Measurements from ENCODE around the gene TMEM245. TPM values are rescaled to one million over a fixed set of nuclear protein-coding genes. Genes with fewer than 3 reads are reported as not detected.

TMEM245 gene
- total RNA-seq, 1 experiment from 2014 or later, result 34.8 TPM

DNA sequence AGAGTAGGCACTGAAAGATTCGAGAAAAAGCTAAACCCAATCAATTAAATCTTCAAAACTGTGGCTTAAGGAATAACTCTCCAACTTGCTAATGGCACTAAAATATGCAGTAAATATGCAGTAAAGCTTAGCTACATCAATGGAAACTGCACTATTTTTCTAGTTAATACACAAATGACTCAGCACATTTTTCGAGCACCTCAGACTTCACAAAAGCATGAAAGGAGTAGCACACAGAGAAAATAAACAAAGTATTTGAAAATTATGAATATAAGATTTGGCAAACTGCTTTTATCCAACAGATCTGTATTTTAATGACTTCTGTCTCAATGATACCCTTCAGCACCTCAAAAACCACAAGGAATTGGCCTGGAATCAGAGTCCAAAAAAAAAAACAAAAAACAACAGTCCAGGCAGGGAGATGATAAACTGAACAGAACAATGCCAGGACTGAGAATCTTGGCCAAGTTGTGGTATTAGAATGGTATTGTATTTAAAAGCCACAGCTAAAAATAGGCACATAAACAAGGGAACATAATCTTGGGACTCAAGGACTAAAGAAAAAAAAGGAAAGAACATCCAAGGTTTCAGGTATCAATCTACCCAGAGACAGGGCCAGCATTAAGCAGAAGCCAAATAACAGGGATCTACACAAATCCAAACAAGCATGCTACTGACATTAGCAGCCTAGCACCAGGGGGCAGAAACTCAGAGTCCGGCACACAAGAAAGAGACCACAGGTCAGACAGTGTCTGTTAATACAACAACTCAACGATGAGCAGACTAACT lies 21.4 kb downstream of the TMEM245 start:
- ChIA-PET POLR2A (no interaction called here), RAD21 (ENCODE audit: low non-redundant PET in 1 of 2, low total read pairs in 2 of 2, uncharacterized antibody in 2 of 2, unreplicated experiment in 2 of 2) (no interaction called here), CTCF (no interaction called here)
- H3K4me1 ChIP-seq (ENCODE audit: control insufficient read depth in 1 of 2, insufficient read depth in 2 of 2, low read length in 2 of 2), result peaks cover 45 to 47% of the 10 kb centered on the region in 2 experiments
- BruUV-seq (replicated peaks), result no TSS peak
- DNase-seq (ENCODE audit: low read depth, low spot score), result no peak
- no peaks in the 10 kb centered on the region for H3K9me2 ChIP-seq (ENCODE audit: insufficient read depth)
- peaks cover 95% of the 10 kb centered on the region for H3K79me2 ChIP-seq (ENCODE audit: insufficient read depth, low read length)
- intact Hi-C loops (cut with micrococcal nuclease), result no loop called here
- H3K9ac ChIP-seq (ENCODE audit: low read length), result no peak overlapping the region
- H3K27ac ChIP-seq (ENCODE audit: low read depth, low read length), result peak overlapping the region; percentile 52; the same call in 1 of the 2 replicates
- no peak overlapping the region for H2AFZ ChIP-seq (ENCODE audit: low read depth, low read length, poor library complexity, severe bottlenecking)
- 0 out of 2 replicates have a peak, but pooled peaks cover 5% of the 10 kb centered on the region for H4K20me1 ChIP-seq (ENCODE audit: insufficient read depth)
- H3K9me3 ChIP-seq (ENCODE audit: control insufficient read depth in 1 of 2, insufficient read depth in 1 of 2, low read depth in 1 of 2, low read length in 2 of 2), result no peaks in the 10 kb centered on the region
- peaks cover 0 to 2% of the 10 kb centered on the region in 2 experiments; a peak in 1 of 4 replicates for H3K36me3 ChIP-seq (ENCODE audit: control insufficient read depth in 1 of 2, insufficient read depth in 2 of 2, low read length in 2 of 2)
- no peaks in the 10 kb centered on the region for H3K27me3 ChIP-seq (ENCODE audit: insufficient read depth, low read length)
- H3K4me3 ChIP-seq (replicated peaks in 1 of 2; ENCODE audit: low read depth in 1 of 2, low read length in 2 of 2), result no peak overlapping the region
- peak; percentile 24; the same call in 1 of the 2 replicates for TF ChIP-seq SP1 (IDR thresholded peaks at IDR 0.05; ENCODE audit: low read depth)
- TF ChIP-seq ATF3 (IDR thresholded peaks at IDR 0.05), result no peak
- TF ChIP-seq RAD21 (IDR thresholded peaks at IDR 0.05; ENCODE audit: low read depth), result peak; percentile 25; the same call in 1 of the 2 replicates
- peak in 2 of 3 experiments; percentile 27 to 31; a peak in 2 of 6 replicates for TF ChIP-seq CTCF (IDR thresholded peaks at IDR 0.05 in 2 of 3, conservative IDR thresholded peaks at IDR 0.05 in 1 of 3; ENCODE audit: borderline replicate concordance in 1 of 3, insufficient read depth in 1 of 3, low read depth in 2 of 3, low read length in 2 of 3)
- H3K4me2 ChIP-seq (ENCODE audit: low read length), result peak overlapping the region; percentile 34
- ATAC-seq, result peak; percentile 83

DNA sequence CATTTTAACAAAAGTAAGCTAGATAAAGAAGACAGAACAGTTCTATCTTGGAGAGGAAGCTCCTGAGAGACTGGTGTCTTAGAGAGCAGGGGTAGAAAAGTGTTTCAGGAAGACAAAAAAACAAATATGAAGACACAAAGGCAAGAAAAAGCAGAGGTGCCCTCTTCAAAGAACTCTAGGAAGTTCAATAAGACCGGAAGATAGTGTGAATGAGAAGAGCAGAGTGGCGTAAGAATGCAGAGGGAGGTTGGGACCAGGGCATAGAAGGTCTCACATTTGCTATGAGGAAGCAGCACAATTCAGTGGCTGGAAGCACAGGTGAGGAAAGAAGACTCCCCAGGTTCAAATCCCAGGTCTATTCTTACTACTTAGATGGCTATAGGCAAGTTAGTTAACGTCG lies 22.6 kb downstream of the TMEM245 start:
- ChIA-PET POLR2A (no interaction called here), CTCF (no interaction called here), RAD21 (ENCODE audit: low non-redundant PET in 1 of 2, low total read pairs in 2 of 2, uncharacterized antibody in 2 of 2, unreplicated experiment in 2 of 2) (no interaction called here)
- no peak overlapping the region for H3K27ac ChIP-seq (ENCODE audit: low read depth, low read length)
- no peak for ATAC-seq
- H4K20me1 ChIP-seq (ENCODE audit: insufficient read depth), result 0 out of 2 replicates have a peak, but pooled peaks cover 5% of the 10 kb centered on the region
- H3K36me3 ChIP-seq (ENCODE audit: control insufficient read depth in 1 of 2, insufficient read depth in 2 of 2, low read length in 2 of 2), result peaks cover 6 to 10% of the 10 kb centered on the region in 2 experiments; a peak in 2 of 4 replicates
- intact Hi-C loops (cut with micrococcal nuclease), result no loop called here
- no peaks in the 10 kb centered on the region for H3K9me2 ChIP-seq (ENCODE audit: insufficient read depth)
- no peak overlapping the region for H3K4me3 ChIP-seq (replicated peaks in 1 of 2; ENCODE audit: low read depth in 1 of 2, low read length in 2 of 2)
- BruUV-seq (replicated peaks), result no TSS peak
- H3K9me3 ChIP-seq (ENCODE audit: control insufficient read depth in 1 of 2, insufficient read depth in 1 of 2, low read depth in 1 of 2, low read length in 2 of 2), result no peaks in the 10 kb centered on the region
- H3K9ac ChIP-seq (ENCODE audit: low read length), result no peak overlapping the region
- H2AFZ ChIP-seq (ENCODE audit: low read depth, low read length, poor library complexity, severe bottlenecking), result no peak overlapping the region
- H3K27me3 ChIP-seq (ENCODE audit: insufficient read depth, low read length), result no peaks in the 10 kb centered on the region
- H3K4me2 ChIP-seq (ENCODE audit: low read length), result no peak overlapping the region
- H3K79me2 ChIP-seq (ENCODE audit: insufficient read depth, low read length), result peaks cover 93% of the 10 kb centered on the region
- DNase-seq (ENCODE audit: low read depth, low spot score), result no peak
- peaks cover 32 to 40% of the 10 kb centered on the region in 2 experiments for H3K4me1 ChIP-seq (ENCODE audit: control insufficient read depth in 1 of 2, insufficient read depth in 2 of 2, low read length in 2 of 2)
- TF ChIP-seq YY1 (IDR thresholded peaks at IDR 0.05; ENCODE audit: extremely low read depth, insufficient replicate concordance, low read depth, low read length), result no peak
- TF ChIP-seq SIN3A (IDR thresholded peaks at IDR 0.05; ENCODE audit: low read depth), result no peak
- no peak for TF ChIP-seq CEBPB (IDR thresholded peaks at IDR 0.05; ENCODE audit: low read depth)
- TF ChIP-seq, protein P1, sequence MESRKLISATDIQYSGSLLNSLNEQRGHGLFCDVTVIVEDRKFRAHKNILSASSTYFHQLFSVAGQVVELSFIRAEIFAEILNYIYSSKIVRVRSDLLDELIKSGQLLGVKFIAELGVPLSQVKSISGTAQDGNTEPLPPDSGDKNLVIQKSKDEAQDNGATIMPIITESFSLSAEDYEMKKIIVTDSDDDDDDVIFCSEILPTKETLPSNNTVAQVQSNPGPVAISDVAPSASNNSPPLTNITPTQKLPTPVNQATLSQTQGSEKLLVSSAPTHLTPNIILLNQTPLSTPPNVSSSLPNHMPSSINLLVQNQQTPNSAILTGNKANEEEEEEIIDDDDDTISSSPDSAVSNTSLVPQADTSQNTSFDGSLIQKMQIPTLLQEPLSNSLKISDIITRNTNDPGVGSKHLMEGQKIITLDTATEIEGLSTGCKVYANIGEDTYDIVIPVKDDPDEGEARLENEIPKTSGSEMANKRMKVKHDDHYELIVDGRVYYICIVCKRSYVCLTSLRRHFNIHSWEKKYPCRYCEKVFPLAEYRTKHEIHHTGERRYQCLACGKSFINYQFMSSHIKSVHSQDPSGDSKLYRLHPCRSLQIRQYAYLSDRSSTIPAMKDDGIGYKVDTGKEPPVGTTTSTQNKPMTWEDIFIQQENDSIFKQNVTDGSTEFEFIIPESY (IDR thresholded peaks at IDR 0.05; ENCODE audit: extremely low read depth, insufficient replicate concordance, low read length), result no peak
- no peak for TF ChIP-seq CTCF (IDR thresholded peaks at IDR 0.05 in 2 of 3, conservative IDR thresholded peaks at IDR 0.05 in 1 of 3; ENCODE audit: borderline replicate concordance in 1 of 3, insufficient read depth in 1 of 3, low read depth in 2 of 3, low read length in 2 of 3)
- TF ChIP-seq, protein P2, sequence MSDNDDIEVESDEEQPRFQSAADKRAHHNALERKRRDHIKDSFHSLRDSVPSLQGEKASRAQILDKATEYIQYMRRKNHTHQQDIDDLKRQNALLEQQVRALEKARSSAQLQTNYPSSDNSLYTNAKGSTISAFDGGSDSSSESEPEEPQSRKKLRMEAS (IDR thresholded peaks at IDR 0.05), result no peak
- no peak for TF ChIP-seq JUND (IDR thresholded peaks at IDR 0.05)
